SHP77 (cell line): ENCODE measurements around the gene DACH2.

Experiments
- DNase-seq, 2 experiments: peaks; one replicate each; lab custom pipeline; 2025; lab: John Stamatoyannopoulos, UW

The DACH2 gene

GRCh38 chrX:86322913-86323312, 174.7 kb downstream of the DACH2 start:
- DNase-seq, result peak; percentile 1 to 30

GRCh38 chrX:86329174-86329573, 180.9 kb downstream of the DACH2 start:
- no peak for DNase-seq

GRCh38 chrX:86348669-86349068, 200.4 kb downstream of the DACH2 start:
- no peak for DNase-seq

- no peak for DNase-seq
Observed at GRCh38 chrX:86349115-86349514, 200.9 kb downstream of the DACH2 start.

GRCh38 chrX:86369847-86370630, 221.8 kb downstream of the DACH2 start:
- DNase-seq, result no peak

DNA sequence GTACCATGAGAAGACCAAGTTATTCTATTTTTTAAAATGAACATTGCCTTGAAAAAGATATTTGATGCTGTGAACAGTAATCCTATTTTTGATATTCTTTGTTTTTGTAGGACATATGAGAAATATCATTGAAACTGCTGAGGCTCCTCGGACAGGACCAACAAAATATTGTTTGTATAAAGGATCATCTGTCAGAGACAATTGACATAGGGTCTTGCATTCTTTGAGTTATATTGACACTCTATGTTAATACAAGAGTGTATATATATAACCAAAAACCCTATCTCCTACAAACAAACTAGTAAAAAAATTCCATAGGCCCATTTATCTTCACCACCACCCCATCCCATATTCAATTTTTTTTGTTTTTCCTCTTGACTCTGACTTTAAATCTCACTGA, 222.7 kb downstream of the DACH2 start:
- DNase-seq, result no peak

DNA sequence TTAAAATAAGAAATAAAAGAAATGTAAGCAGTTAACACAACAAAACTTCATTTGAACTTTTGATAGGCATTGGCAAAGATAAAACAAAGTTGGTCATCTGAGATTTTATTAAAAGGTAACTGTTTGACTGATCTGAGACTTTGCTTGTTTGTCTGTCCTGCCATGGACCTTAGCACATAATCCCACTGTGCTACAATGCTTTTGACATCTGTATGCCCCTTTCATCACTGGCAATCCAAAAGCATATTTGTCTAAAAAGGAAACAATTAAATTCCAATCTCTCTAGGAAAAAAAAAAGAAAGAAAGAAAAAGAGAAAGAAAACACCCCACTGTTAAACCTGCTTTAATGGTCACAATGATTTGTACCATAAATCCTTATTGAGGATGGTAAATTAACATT, 231.0 kb downstream of the DACH2 start:
- no peak for DNase-seq

DNA sequence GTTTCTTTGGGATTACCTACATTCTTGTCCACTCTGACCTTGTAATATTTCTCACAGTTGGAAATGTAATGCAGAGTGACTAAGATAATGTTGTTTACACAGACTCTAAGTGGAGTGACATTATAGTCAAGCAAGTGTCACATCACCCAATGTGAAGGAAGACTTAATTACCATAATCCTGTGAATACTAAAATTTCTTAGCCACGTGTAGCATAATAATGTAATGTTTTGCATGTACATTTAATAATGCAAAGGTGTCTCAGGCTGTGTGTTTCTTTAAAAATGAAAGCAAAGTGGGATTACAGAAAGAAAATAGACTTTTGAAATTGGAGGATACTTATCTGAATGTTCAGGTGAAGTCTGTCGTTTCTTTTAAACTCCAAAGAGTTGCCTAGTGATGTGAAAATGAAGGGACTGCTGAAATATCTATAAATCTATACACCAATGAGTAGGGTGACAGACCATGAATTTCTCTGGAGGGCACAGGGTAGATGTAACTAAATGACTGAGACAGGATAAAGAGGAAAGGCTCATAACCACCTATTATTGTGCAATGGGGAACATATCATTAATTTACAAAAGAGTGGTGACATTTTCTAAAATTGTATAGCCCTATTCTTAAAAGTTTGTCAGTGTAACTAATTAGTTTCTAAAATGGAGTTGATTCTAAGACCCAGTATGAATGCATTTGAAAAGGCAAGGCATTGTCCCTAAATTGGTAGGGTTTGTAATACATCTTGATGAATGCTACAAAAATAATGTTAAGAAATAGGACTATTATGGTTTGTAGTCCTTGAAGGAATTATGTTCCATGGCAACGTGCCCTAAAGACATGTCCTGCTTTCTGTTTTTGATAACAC, 235.7 kb downstream of the DACH2 start:
- no peak for DNase-seq

DNA sequence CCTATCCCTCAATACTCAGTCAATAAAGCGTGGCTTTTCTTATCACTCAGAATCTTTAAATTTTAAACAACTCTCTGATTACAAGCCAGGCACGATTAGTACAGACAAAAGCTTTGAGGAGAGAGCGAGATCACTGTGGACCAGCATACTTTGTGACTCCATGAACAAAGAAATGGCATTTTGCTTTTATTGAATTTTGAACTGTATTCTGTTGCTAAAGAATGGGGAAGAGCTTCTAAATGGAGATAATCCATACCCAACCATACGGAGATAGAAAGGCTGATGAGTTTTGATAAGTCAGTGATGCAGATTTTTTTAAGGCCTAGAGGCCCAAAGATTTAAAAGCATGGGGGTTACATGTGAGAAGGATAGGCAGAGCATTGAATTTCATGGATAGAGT, 259.1 kb downstream of the DACH2 start:
- no peak for DNase-seq

DNA sequence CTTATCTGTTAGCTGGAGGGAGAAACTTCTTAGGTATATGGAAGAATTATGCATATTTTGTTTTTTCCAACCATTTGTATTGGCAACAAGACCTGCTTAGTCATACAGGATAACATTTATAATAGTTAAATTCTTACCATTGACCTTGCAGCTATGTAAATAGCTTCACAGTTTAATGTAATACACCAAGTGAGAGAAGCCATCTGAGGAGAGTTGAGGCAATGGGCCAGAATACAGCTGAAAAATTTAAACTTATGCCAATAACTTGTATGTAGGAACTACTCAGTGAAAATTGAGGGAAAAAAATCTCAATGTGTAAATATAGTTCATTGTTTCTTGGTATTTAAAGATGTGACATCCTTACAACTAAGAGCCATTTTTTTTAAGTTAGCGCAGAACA, 273.5 kb downstream of the DACH2 start:
- no peak for DNase-seq

GRCh38 chrX:86436116-86436515, 287.9 kb downstream of the DACH2 start:
- DNase-seq, result no peak

DNA sequence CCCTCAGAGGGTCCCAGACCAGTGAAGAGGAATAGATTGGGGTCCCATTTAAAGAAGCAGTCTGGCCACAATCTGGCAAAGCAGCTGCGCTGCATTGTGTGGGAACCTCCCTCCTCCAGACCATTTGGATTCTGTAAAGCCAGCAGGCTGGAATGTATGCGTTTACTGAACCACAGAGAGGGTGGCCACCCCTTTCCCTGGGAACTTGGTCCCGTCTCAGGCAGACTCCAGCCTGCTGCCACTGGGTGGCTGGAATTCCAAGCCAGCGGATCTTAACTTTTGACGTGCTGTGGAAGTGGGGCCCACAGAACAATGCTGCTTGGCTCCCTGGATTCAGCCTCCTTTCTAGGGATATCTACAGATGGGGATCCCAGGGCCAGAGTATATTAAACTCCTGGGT, 307.2 kb downstream of the DACH2 start:
- no peak for DNase-seq

- no peak for DNase-seq
Observed at GRCh38 chrX:86460760-86461159, 312.5 kb downstream of the DACH2 start.

GRCh38 chrX:86504297-86504696, 356.0 kb downstream of the DACH2 start:
- no peak for DNase-seq

DNA sequence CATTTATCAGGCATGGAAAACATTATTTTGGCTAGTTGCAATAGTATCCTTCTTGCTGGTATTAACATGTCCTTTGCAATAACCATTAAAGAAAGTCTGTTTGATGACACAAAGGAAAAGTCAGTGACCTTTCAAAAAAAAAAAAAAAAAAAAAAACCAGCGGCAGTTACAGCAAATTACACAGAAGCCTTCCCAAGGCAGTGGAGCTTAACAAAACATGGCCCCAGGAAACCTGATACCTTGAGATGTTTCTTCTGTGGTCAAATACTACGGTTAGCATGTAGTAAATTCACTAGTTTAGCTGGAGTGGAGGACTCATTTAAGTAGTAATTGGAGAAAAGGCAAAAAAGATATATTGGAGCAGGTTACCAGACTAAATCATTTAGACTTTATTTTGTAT, 359.1 kb downstream of the DACH2 start:
- no peak for DNase-seq

GRCh38 chrX:86579777-86580176, 431.5 kb downstream of the DACH2 start:
- no peak for DNase-seq

- no peak for DNase-seq
Observed at GRCh38 chrX:86604607-86605006, 456.4 kb downstream of the DACH2 start.

DNA sequence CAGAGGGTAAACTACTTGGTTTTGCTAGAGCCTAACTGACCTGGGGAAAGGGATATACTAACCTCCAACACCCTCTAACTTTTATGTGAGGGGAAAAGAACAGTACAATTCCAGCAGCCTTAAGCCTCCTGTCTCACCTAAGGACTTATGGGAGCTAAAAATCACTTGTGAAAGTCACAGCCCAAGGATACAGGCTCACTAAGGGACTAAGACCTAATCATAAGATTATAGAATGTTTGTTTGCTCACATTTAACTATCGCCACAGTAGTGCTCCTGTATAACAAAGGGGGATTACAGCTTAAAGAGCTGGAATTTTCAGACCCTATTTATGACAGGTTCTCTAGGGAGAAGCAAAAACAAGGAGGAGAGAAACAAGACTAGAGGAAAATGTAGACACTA, 548.7 kb downstream of the DACH2 start:
- no peak for DNase-seq

DNA sequence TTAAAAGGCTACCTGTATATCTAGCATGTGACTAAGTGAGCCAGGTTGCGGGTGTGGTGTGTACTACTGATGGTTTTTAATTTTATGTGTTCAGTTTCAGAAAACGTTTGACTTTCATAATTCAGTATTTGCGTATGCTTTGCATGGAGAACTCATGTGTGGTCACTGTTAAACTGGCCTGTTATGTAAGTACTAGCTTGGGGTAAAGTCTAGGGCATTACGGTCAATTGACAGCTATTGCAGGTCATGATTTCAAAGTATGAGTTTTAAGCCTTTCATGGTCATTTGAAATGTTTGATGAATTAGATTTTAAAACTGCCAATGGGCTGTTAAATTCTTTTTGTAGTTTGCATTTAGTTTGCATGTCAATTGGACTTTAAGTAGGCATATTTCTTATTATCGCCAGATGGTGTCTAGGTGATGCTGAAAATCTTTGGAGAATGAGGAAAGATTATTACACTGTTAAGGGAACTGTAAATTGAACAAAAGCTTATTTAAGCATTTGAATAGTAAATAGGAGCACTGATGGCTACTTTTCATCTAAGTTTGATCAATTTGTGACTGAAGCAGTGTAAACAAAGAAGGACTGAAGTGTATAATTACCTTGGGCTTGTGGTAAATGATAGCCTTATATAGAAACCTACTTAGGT, 563.4 kb downstream of the DACH2 start:
- DNase-seq, result no peak

GRCh38 chrX:86714441-86714840, 566.2 kb downstream of the DACH2 start:
- DNase-seq, result no peak

DNA sequence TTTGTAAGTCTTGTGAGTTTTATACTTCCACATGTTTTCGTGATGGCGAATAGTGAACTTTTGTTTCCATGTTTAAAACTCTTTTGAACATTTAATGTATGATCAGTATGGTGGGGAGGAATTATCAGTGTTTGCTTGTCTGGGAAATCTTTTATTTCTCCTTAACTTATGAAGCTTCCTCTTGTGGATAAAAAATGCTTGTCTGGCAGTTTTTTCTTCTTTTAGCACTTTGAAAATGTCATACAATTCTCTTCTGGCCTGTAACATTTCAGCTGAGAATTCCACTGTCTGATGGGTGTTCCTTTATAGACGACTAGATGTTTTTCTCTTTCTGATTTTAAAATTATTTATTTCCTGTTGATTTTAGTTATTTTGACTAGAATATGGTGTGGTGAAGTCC, 576.0 kb downstream of the DACH2 start:
- DNase-seq, result no peak

- DNase-seq, result no peak
Observed at GRCh38 chrX:86747091-86747490, 598.8 kb downstream of the DACH2 start.

DNA sequence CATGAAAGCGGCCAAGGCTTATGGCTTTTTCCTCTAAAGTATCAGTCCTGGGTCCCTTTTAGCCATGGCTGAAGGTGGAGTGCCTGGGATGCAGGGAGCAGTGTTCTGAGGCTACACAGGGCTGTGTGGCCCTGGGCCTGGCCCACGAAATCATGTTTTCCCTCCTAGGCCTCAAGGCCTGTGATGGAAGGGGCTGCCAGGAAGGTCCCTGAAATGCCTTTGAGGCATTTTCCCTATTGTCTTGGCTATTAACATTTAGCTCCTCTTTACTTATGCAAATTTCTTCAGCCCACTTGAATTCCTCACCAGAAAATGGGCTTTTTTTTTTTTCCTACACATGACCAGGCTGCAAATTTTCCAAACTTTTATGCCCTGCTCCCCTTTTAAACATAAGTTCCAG, 657.0 kb downstream of the DACH2 start:
- DNase-seq, result no peak
